Natural killer cell treated with Interleukin-12 subunit alpha and Interleukin-12 subunit beta and Interleukin-15 and Interleukin-18, amount 100 ng/mL, for 72 hours (primary cell): ENCODE data around the gene DUSP16. TPM values are rescaled to one million over a fixed set of nuclear protein-coding genes. Genes with fewer than 3 reads are reported as not detected.
"Not testable (repeated sequence)": the region's sequence is repeated elsewhere in the genome, so short reads cannot be mapped to it uniquely, and the experiment has no call there.

Experiments
- ATAC-seq, 2 donors: fragments of 150-1000 bp; cut with Tn5 transposase in 1 of 2; sonication (Bioruptor Pico), chemical (Tn5 transposase) in 1 of 2; 2 replicates each; pipeline ENCODE4 v1.10.0; 2021
- DNase-seq: peaks from one replicate; pipeline ENCODE4 v3.0.0; 2022; ENCODE audit warnings: low spot score
- H3K27ac Mint-ChIP-seq, 2 donors: 1 replicate in 1 of 2; 2 replicates in 1 of 2; pipeline ENCODE4 v1.8.0; 2022; ENCODE audit warnings: mixed read lengths in 2 of 2, mild to moderate bottlenecking in 1 of 2, moderate library complexity in 1 of 2
- H3K27me3 Mint-ChIP-seq, 2 donors: 1 replicate in 1 of 2; 2 replicates in 1 of 2; pipeline ENCODE4 v1.8.0; 2022; ENCODE audit warnings: mixed read lengths in 2 of 2
- H3K36me3 Mint-ChIP-seq: one replicate; pipeline ENCODE4 v1.8.0; 2022; ENCODE audit warnings: mixed read lengths
- H3K4me1 Mint-ChIP-seq, 2 donors: 1 replicate in 1 of 2; 2 replicates in 1 of 2; pipeline ENCODE4 v1.8.0; 2022; ENCODE audit warnings: low read depth in 2 of 2, mixed read lengths in 2 of 2, mild to moderate bottlenecking in 1 of 2
- H3K4me3 Mint-ChIP-seq: one replicate; pipeline ENCODE4 v1.8.0; 2022; ENCODE audit warnings: mixed read lengths
- H3K9me3 Mint-ChIP-seq: 2 replicates; pipeline ENCODE4 v1.8.0; 2022; ENCODE audit warnings: mixed read lengths
- total RNA-seq, 2 donors: library from RNA; stranded (reverse); gene quantifications; one replicate each; pipeline ENCODE4 v1.2.3, GENCODE V29; 2022

DUSP16 gene
- total RNA-seq, 2 donors from 2014 or later, result 21.8 to 22.8 TPM

GRCh38 chr12:12531194-12531593 is 31.5 kb downstream of the DUSP16 start:
- Mint-ChIP-seq H3K27ac (no peak overlapping the region), H3K36me3 (peaks cover 5% of the 10 kb centered on the region), H3K27me3 (no peaks in the 10 kb centered on the region), H3K4me3 (no peak overlapping the region), H3K9me3 (no peaks in the 10 kb centered on the region), H3K4me1 (no peaks in the 10 kb centered on the region)
- ATAC-seq (no peak), DNase-seq (no peak)

GRCh38 chr12:12529783-12530421 is 32.8 kb downstream of the DUSP16 start:
- H3K27me3 Mint-ChIP-seq, result no peaks in the 10 kb centered on the region
- peaks cover 5% of the 10 kb centered on the region for H3K36me3 Mint-ChIP-seq
- ATAC-seq (no peak), DNase-seq (no peak)
- no peaks in the 10 kb centered on the region for H3K9me3 Mint-ChIP-seq
- no peak overlapping the region for H3K4me3 Mint-ChIP-seq
- no peaks in the 10 kb centered on the region for H3K4me1 Mint-ChIP-seq
- no peak overlapping the region for H3K27ac Mint-ChIP-seq

DNA sequence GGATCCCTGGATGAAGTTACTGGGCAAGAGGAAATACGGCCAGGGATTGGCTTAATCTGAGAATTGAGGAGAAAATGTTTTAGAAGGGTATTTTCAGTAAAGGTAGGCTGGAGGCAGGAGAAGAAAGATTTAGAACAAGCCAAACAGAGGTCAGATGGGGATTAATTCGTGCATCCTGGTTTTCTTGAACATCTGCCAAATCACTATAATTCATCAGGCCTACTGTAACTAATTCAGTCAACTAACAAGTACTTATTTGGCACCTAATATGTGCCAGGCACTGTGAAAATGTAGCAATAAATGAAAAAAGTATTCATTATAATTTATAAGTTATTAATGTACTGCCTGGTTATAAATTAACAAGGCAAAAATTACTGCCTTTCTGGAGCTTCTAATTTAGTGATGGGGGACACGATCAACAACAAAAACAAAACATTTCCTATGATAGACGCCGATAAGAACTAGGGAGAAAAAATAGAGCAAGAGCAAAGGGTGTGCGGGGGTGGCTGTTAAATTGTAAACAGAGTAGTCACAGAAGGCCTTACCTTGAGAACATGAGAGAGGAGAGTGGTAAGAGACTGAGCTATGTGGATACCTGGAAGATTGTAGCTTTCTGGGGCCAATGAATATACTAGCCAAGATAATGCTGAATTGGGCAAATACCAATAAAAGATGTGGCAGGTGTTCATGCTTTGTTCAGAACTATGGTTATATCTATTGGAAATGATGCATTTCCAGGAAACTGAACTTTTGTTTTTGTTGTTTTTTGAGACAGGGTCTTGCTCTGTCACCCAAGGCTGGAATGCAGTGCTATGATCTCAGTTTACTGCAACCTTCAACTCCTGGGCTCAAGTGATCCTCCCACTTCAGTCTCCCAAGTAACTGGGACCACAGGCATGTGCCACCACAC is 34.0 kb downstream of the DUSP16 start:
- ATAC-seq (no peak), DNase-seq (no peak)
- H3K27me3 Mint-ChIP-seq, result no peaks in the 10 kb centered on the region
- no peak overlapping the region for H3K4me3 Mint-ChIP-seq
- H3K36me3 Mint-ChIP-seq, result peaks cover 5% of the 10 kb centered on the region
- H3K4me1 Mint-ChIP-seq, result no peaks in the 10 kb centered on the region
- peak overlapping the region in 1 of 2 donors; percentile 6 for H3K27ac Mint-ChIP-seq
- H3K9me3 Mint-ChIP-seq, result no peaks in the 10 kb centered on the region

GRCh38 chr12:12527820-12528296 is 34.8 kb downstream of the DUSP16 start:
- DNase-seq (no peak), ATAC-seq (no peak)
- no peaks in the 10 kb centered on the region for H3K4me1 Mint-ChIP-seq
- peak overlapping the region in 1 of 2 donors; percentile 6 for H3K27ac Mint-ChIP-seq
- peaks cover 5% of the 10 kb centered on the region for H3K36me3 Mint-ChIP-seq
- H3K4me3 Mint-ChIP-seq, result no peak overlapping the region
- H3K27me3 Mint-ChIP-seq, result no peaks in the 10 kb centered on the region
- H3K9me3 Mint-ChIP-seq, result no peaks in the 10 kb centered on the region

DNA sequence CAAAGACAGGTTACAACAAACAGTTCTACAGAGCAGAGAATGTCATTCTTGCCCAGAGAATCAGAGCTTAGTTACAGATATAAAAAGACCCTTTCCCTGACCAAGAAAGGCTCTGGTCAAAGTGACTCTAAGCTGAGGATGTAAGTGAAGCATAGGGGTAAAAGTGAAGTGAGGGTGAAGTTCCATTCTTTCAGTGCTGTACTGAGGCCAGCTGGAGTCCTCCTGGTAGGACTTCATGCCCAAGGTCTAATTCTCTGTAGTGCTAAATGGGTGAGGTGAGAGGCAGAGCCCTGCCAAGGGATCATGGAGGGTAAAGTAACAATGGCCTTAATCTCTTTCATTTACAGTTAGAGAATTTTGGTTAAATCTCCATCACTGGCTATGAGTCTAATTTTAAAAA is 38.5 kb downstream of the DUSP16 start:
- Mint-ChIP-seq H3K4me1 (peaks cover 0 to 3% of the 10 kb centered on the region in 2 donors), H3K4me3 (no peak overlapping the region), H3K9me3 (no peaks in the 10 kb centered on the region), H3K36me3 (peaks cover 10% of the 10 kb centered on the region), H3K27ac (no peak overlapping the region), H3K27me3 (no peaks in the 10 kb centered on the region)
- ATAC-seq (no peak), DNase-seq (no peak)

- Mint-ChIP-seq H3K27ac (no peak overlapping the region), H3K4me3 (no peak overlapping the region), H3K27me3 (no peaks in the 10 kb centered on the region), H3K4me1 (peaks cover 0 to 3% of the 10 kb centered on the region in 2 donors), H3K36me3 (peaks cover 10% of the 10 kb centered on the region), H3K9me3 (no peaks in the 10 kb centered on the region)
- DNase-seq, result no peak
- no peak for ATAC-seq
These were observed 39.4 kb downstream of the DUSP16 start for GRCh38 chr12:12523229-12523628.

DNA sequence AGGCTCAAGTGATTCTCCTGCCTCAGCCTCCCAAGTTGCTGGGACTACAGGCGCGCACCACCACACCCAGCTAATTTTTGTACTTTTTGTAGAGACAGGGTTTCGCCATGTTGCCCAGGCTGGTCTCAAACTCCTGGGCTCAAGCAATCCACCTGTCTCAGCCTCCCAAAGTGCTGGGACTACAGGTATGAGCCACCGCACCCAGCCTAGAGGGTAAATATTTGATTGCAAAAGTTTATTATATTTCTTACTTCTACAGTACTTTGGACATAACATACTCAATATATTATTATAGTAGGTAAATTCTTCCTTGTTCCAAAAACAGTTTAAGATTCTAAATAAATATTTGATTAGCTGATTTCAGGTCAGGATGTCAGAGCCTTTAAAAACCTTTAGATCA is 40.0 kb downstream of the DUSP16 start:
- not testable (repeated sequence) for H3K4me3 Mint-ChIP-seq, H3K27ac Mint-ChIP-seq, H3K27me3 Mint-ChIP-seq, H3K9me3 Mint-ChIP-seq, DNase-seq, H3K4me1 Mint-ChIP-seq, ATAC-seq
- H3K36me3 Mint-ChIP-seq, result peaks cover 11% of the 10 kb centered on the region

GRCh38 chr12:12521888-12522287 is 40.8 kb downstream of the DUSP16 start:
- no peaks in the 10 kb centered on the region for H3K27me3 Mint-ChIP-seq
- H3K36me3 Mint-ChIP-seq, result peaks cover 18% of the 10 kb centered on the region
- H3K4me3 Mint-ChIP-seq, result no peak overlapping the region
- no peak for DNase-seq
- no peak overlapping the region for H3K27ac Mint-ChIP-seq
- ATAC-seq, result no peak
- peaks cover 0 to 3% of the 10 kb centered on the region in 2 donors for H3K4me1 Mint-ChIP-seq
- H3K9me3 Mint-ChIP-seq, result no peaks in the 10 kb centered on the region

DNA sequence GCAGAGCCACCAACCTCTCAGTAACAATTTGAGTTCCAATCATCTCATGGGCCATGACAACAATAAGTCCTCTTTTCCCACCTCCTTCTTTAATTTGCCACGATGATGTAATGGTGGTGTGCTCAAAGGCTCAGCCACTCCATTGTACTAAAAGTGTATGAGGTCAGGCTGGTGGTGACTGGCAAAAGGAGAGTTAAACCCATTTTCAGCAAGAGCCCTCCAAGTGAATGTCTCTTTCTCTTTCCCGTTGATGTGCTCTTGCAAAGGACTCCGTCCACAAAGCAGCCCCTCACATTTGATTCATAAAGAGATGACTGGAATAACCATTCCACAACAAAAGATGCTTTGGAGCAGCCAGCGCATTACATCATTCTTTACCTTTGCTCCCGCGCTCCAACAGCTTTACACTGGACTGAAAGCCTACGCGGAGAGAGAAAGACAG is 41.6 kb downstream of the DUSP16 start:
- Mint-ChIP-seq H3K27me3 (no peaks in the 10 kb centered on the region), H3K27ac (no peak overlapping the region), H3K36me3 (peaks cover 21% of the 10 kb centered on the region), H3K4me1 (peaks cover 0 to 3% of the 10 kb centered on the region in 2 donors), H3K9me3 (no peaks in the 10 kb centered on the region), H3K4me3 (no peak overlapping the region)
- DNase-seq (no peak), ATAC-seq (no peak)

DNA sequence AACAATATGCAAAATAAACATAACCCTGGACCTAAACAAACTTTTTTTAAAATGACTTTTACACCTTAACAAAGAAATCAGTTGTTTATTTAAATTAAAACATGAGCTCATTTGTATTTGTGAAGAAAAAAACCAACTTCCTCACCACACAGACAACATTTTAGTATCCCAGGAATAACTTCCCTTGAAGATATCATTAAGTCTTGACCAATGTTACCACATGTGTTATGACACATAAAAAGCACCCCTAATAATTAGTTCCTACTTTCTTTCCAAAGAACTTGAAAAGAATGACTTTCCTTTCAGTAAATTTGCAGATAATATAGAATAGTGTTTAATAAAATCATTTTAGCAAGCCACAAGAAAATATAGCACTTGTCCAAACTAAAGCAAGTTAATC is 42.4 kb downstream of the DUSP16 start:
- ATAC-seq (no peak), DNase-seq (no peak)
- Mint-ChIP-seq H3K27ac (no peak overlapping the region), H3K9me3 (no peaks in the 10 kb centered on the region), H3K4me3 (no peak overlapping the region), H3K4me1 (peaks cover 0 to 3% of the 10 kb centered on the region in 2 donors), H3K36me3 (peaks cover 21% of the 10 kb centered on the region), H3K27me3 (no peaks in the 10 kb centered on the region)

GRCh38 chr12:12519354-12519998 is 43.2 kb downstream of the DUSP16 start:
- H3K9me3 Mint-ChIP-seq, result no peaks in the 10 kb centered on the region
- peaks cover 21% of the 10 kb centered on the region for H3K36me3 Mint-ChIP-seq
- DNase-seq (no peak), ATAC-seq (no peak)
- no peak overlapping the region for H3K27ac Mint-ChIP-seq
- H3K4me1 Mint-ChIP-seq, result peaks cover 0 to 3% of the 10 kb centered on the region in 2 donors
- H3K27me3 Mint-ChIP-seq, result no peaks in the 10 kb centered on the region
- no peak overlapping the region for H3K4me3 Mint-ChIP-seq

DNA sequence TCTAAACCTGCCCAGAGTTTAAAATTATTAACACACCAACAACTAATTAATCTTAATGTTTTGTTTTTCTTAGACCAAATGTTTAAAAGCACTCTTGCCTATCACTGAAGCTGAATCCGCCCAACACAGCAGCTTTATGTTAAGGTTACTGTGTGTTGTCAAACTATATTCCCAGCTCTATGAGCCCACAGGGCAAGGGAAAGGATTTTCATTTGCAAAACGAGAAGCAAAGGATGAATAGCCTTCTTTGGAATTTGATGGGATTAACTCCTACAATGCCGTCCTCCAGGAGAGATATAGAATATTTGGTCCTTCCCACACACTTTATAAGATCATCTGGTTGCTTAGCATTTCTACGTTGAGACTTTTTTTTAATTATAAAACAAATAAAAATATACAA is 43.7 kb downstream of the DUSP16 start:
- Mint-ChIP-seq H3K4me3 (no peak overlapping the region), H3K27ac (no peak overlapping the region), H3K9me3 (no peaks in the 10 kb centered on the region), H3K27me3 (no peaks in the 10 kb centered on the region), H3K36me3 (peaks cover 21% of the 10 kb centered on the region), H3K4me1 (peaks cover 0 to 3% of the 10 kb centered on the region in 2 donors)
- ATAC-seq (no peak), DNase-seq (no peak)

DNA sequence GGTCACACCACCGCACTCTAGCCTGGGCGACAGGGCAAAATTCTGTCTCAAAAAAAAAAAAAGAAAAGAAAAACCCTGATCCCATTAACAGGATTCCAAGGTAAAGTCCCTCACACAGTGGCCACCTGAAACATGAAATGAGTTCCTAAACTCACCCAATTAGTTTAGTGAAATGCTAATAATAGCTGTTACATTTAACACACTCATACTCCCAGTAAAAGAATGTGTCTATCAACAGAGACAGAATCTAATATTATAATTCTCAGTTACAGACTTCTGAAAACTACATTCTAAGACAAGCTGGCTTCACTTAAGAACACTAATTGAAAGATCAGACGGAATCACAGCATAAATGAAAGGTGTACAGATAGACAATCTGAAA is 44.2 kb downstream of the DUSP16 start:
- DNase-seq (no peak), ATAC-seq (no peak)
- H3K27me3 Mint-ChIP-seq, result no peaks in the 10 kb centered on the region
- H3K4me1 Mint-ChIP-seq, result peaks cover 0 to 3% of the 10 kb centered on the region in 2 donors
- no peak overlapping the region for H3K27ac Mint-ChIP-seq
- no peaks in the 10 kb centered on the region for H3K9me3 Mint-ChIP-seq
- H3K4me3 Mint-ChIP-seq, result no peak overlapping the region
- peaks cover 21% of the 10 kb centered on the region for H3K36me3 Mint-ChIP-seq
